SK-N-SH treated with all-trans-retinoic acid at 6 μM for 48 hours (cell line): ENCODE measurements around the gene RUNX3.

ENCODE experiments used
- ATAC-seq: fragments of 200-7000 bp; cut with Tn5 transposase; 3 replicates; pipeline ENCODE4 v1.9.1; 2020; ENCODE audit warnings: mild to moderate bottlenecking, moderate library complexity
- ARNTL ChIP-seq: fragments of 450-650 bp; formaldehyde crosslinking; IDR thresholded peaks from 2 replicates; pipeline ENCODE4 v1.5.0; 2020; ENCODE audit warnings: low read depth, mild to moderate bottlenecking, moderate library complexity, borderline replicate concordance
- BACH2 ChIP-seq: fragments of 250-450 bp; sonication (Bioruptor Pico); IDR thresholded peaks from 2 replicates; pipeline ENCODE4 v1.9.0; 2021; ENCODE audit warnings: mild to moderate bottlenecking, borderline replicate concordance
- CREB5 ChIP-seq: fragments of 250-450 bp; sonication (Bioruptor Pico); IDR thresholded peaks from 2 replicates; pipeline ENCODE4 v1.5.1; 2020; ENCODE audit warnings: low read depth, mild to moderate bottlenecking, moderate library complexity
- CSDC2 ChIP-seq: fragments of 250-450 bp; sonication (Bioruptor Pico); IDR thresholded peaks from 2 replicates; pipeline ENCODE4 v1.5.0; 2020; ENCODE audit warnings: mild to moderate bottlenecking, moderate library complexity
- ESRRG ChIP-seq: fragments of 250-450 bp; sonication (Bioruptor Pico); IDR thresholded peaks from 2 replicates; pipeline ENCODE4 v1.6.1; 2021; ENCODE audit warnings: mild to moderate bottlenecking
- GLIS3 ChIP-seq: fragments of 250-450 bp; sonication (Bioruptor Pico); IDR thresholded peaks from 2 replicates; pipeline ENCODE4 v1.5.0; 2020; ENCODE audit warnings: mild to moderate bottlenecking, moderate library complexity
- ISL1 ChIP-seq: fragments of 250-450 bp; sonication (Bioruptor Pico); IDR thresholded peaks from 2 replicates; pipeline ENCODE4 v2.1.2; 2022; ENCODE audit warnings: mild to moderate bottlenecking, moderate library complexity
- OSR1 ChIP-seq: fragments of 250-450 bp; sonication (Bioruptor Pico); IDR thresholded peaks from 2 replicates; pipeline ENCODE4 v1.8.0; 2022; ENCODE audit warnings: moderate library complexity, mild to moderate bottlenecking, inconsistent platforms
- POU6F1 ChIP-seq: fragments of 250-450 bp; sonication (Bioruptor Pico); IDR thresholded peaks from 2 replicates; pipeline ENCODE4 v1.8.0; 2021; ENCODE audit warnings: low read depth, mild to moderate bottlenecking, moderate library complexity, borderline replicate concordance
- PPARA ChIP-seq: fragments of 250-450 bp; sonication (Bioruptor Pico); IDR thresholded peaks from 2 replicates; pipeline ENCODE4 v1.5.0; 2020; ENCODE audit warnings: mild to moderate bottlenecking, borderline replicate concordance
- RARB ChIP-seq: fragments of 250-450 bp; sonication (Bioruptor Pico); IDR thresholded peaks from 2 replicates; pipeline ENCODE4 v1.8.0; 2021; ENCODE audit warnings: mild to moderate bottlenecking, moderate library complexity
- SNAI2 ChIP-seq: fragments of 250-450 bp; sonication (Bioruptor Pico); IDR thresholded peaks from 2 replicates; pipeline ENCODE4 v1.5.0; 2020; ENCODE audit warnings: mild to moderate bottlenecking, moderate library complexity
- TCF4 ChIP-seq: fragments of 250-450 bp; sonication (Bioruptor Pico); IDR thresholded peaks from 2 replicates; pipeline ENCODE4 v1.8.0; 2021; ENCODE audit warnings: mild to moderate bottlenecking, moderate library complexity, borderline replicate concordance
- TOX ChIP-seq: fragments of 250-450 bp; sonication (Bioruptor Pico); IDR thresholded peaks from 2 replicates; pipeline ENCODE4 v1.8.0; 2021; ENCODE audit warnings: mild to moderate bottlenecking, moderate library complexity, borderline replicate concordance
- ZC3H10 ChIP-seq: fragments of 250-450 bp; sonication (Bioruptor Pico); IDR thresholded peaks from 2 replicates; pipeline ENCODE4 v1.5.1; 2021; ENCODE audit warnings: mild to moderate bottlenecking, moderate library complexity
- ZFP30 ChIP-seq: fragments of 450-650 bp; formaldehyde crosslinking; IDR thresholded peaks from 2 replicates; pipeline ENCODE4 v1.5.0; 2022; ENCODE audit warnings: mild to moderate bottlenecking, moderate library complexity
- ZNF70 ChIP-seq: fragments of 450-650 bp; formaldehyde crosslinking; IDR thresholded peaks from 2 replicates; pipeline ENCODE4 v1.5.0; 2020; ENCODE audit warnings: mild to moderate bottlenecking, moderate library complexity
- ZNF8 ChIP-seq: fragments of 450-650 bp; formaldehyde crosslinking; IDR thresholded peaks from 2 replicates; pipeline ENCODE4 v1.5.0; 2020; ENCODE audit warnings: mild to moderate bottlenecking, moderate library complexity
- TF ChIP-seq, protein P1 (sequence below): fragments of 250-450 bp; sonication (Bioruptor Pico); IDR thresholded peaks from 2 replicates; pipeline ENCODE4 v1.5.1; 2021; ENCODE audit warnings: mild to moderate bottlenecking, moderate library complexity
- TF ChIP-seq, protein P2 (sequence below): fragments of 250-450 bp; sonication (Bioruptor Pico); IDR thresholded peaks from 2 replicates; pipeline ENCODE4 v1.5.0; 2020; ENCODE audit warnings: mild to moderate bottlenecking, moderate library complexity
- TF ChIP-seq, protein P3 (sequence below): fragments of 250-450 bp; sonication (Bioruptor Pico); IDR thresholded peaks from 2 replicates; pipeline ENCODE4 v1.8.0; 2020; ENCODE audit warnings: mild to moderate bottlenecking, moderate library complexity, borderline replicate concordance

RUNX3 gene

GRCh38 chr1:24874056-24874455 is 56.0 kb downstream of the RUNX3 start:
- ATAC-seq, result no peak
- no peak for TF ChIP-seq RARB (CRISPR knock-in tag)

DNA sequence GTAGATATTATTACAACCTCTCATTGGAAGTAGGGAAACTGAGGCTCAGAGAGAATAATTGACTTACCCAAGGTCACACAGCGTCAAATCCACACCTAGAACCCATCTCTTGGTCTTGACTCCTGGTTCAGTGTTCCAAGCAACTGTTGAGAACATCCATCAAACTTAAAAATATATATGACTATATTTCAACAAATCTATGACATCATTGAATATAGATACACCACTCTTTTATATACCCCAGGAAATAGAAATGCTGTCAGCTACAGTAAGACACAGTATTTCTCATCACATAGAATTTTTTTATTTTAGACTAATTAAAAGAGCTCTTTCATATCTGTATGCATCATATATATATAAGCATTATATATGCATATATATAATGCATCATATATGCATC is 56.9 kb downstream of the RUNX3 start:
- ATAC-seq, result no peak

GRCh38 chr1:24872061-24872850 is 57.8 kb downstream of the RUNX3 start:
- TF ChIP-seq TCF4 (CRISPR knock-in tag), result no peak
- no peak for TF ChIP-seq OSR1
- no peak for TF ChIP-seq ZNF8
- no peak for TF ChIP-seq PPARA (CRISPR knock-in tag)
- TF ChIP-seq POU6F1 (CRISPR knock-in tag), result no peak
- no peak for TF ChIP-seq SNAI2 (CRISPR knock-in tag)
- no peak for TF ChIP-seq ESRRG (CRISPR knock-in tag)
- TF ChIP-seq, protein P1, sequence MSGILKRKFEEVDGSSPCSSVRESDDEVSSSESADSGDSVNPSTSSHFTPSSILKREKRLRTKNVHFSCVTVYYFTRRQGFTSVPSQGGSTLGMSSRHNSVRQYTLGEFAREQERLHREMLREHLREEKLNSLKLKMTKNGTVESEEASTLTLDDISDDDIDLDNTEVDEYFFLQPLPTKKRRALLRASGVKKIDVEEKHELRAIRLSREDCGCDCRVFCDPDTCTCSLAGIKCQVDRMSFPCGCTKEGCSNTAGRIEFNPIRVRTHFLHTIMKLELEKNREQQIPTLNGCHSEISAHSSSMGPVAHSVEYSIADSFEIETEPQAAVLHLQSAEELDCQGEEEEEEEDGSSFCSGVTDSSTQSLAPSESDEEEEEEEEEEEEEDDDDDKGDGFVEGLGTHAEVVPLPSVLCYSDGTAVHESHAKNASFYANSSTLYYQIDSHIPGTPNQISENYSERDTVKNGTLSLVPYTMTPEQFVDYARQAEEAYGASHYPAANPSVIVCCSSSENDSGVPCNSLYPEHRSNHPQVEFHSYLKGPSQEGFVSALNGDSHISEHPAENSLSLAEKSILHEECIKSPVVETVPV (CRISPR knock-in tag), result no peak
- TF ChIP-seq ARNTL (CRISPR knock-in tag), result no peak
- TF ChIP-seq TOX (CRISPR knock-in tag), result no peak
- no peak for TF ChIP-seq ZFP30 (CRISPR knock-in tag)
- no peak for TF ChIP-seq ISL1 (CRISPR knock-in tag)
- TF ChIP-seq CREB5, result no peak
- TF ChIP-seq, protein P2, sequence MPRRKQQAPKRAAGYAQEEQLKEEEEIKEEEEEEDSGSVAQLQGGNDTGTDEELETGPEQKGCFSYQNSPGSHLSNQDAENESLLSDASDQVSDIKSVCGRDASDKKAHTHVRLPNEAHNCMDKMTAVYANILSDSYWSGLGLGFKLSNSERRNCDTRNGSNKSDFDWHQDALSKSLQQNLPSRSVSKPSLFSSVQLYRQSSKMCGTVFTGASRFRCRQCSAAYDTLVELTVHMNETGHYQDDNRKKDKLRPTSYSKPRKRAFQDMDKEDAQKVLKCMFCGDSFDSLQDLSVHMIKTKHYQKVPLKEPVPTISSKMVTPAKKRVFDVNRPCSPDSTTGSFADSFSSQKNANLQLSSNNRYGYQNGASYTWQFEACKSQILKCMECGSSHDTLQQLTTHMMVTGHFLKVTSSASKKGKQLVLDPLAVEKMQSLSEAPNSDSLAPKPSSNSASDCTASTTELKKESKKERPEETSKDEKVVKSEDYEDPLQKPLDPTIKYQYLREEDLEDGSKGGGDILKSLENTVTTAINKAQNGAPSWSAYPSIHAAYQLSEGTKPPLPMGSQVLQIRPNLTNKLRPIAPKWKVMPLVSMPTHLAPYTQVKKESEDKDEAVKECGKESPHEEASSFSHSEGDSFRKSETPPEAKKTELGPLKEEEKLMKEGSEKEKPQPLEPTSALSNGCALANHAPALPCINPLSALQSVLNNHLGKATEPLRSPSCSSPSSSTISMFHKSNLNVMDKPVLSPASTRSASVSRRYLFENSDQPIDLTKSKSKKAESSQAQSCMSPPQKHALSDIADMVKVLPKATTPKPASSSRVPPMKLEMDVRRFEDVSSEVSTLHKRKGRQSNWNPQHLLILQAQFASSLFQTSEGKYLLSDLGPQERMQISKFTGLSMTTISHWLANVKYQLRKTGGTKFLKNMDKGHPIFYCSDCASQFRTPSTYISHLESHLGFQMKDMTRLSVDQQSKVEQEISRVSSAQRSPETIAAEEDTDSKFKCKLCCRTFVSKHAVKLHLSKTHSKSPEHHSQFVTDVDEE (CRISPR knock-in tag), result no peak
- TF ChIP-seq, protein P3, sequence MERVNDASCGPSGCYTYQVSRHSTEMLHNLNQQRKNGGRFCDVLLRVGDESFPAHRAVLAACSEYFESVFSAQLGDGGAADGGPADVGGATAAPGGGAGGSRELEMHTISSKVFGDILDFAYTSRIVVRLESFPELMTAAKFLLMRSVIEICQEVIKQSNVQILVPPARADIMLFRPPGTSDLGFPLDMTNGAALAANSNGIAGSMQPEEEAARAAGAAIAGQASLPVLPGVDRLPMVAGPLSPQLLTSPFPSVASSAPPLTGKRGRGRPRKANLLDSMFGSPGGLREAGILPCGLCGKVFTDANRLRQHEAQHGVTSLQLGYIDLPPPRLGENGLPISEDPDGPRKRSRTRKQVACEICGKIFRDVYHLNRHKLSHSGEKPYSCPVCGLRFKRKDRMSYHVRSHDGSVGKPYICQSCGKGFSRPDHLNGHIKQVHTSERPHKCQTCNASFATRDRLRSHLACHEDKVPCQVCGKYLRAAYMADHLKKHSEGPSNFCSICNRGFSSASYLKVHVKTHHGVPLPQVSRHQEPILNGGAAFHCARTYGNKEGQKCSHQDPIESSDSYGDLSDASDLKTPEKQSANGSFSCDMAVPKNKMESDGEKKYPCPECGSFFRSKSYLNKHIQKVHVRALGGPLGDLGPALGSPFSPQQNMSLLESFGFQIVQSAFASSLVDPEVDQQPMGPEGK (CRISPR knock-in tag), result no peak
- TF ChIP-seq CSDC2 (CRISPR knock-in tag), result no peak
- TF ChIP-seq BACH2 (CRISPR knock-in tag), result no peak
- TF ChIP-seq ZC3H10 (CRISPR knock-in tag), result no peak
- no peak for TF ChIP-seq ZNF70 (CRISPR knock-in tag)
- no peak for TF ChIP-seq GLIS3 (CRISPR knock-in tag)
- ATAC-seq, result no peak

More for the DNA sequence above, 56.9 kb downstream of the RUNX3 start:
- TF ChIP-seq RARB (CRISPR knock-in tag), result no peak
- TF ChIP-seq TOX (CRISPR knock-in tag), result no peak
- no peak for TF ChIP-seq ESRRG (CRISPR knock-in tag)
- TF ChIP-seq TCF4 (CRISPR knock-in tag), result no peak
- TF ChIP-seq ZNF8, result no peak
- no peak for TF ChIP-seq CSDC2 (CRISPR knock-in tag)
- TF ChIP-seq ISL1 (CRISPR knock-in tag), result no peak
